Lower leg skin (tissue), 4 donors: ENCODE measurements around the gene CCNJL. TPM values are rescaled to one million over a fixed set of nuclear protein-coding genes. Genes with fewer than 3 reads are reported as not detected.

Experiments used
- DNase-seq, 2 donors: peaks; one replicate each; pipeline ENCODE4 v3.0.0-alpha.2; 2019; ENCODE audit warnings: low spot score in 2 of 2
- H3K4me3 ChIP-seq: fragments of 200-600 bp; sonication (generic); 2 replicates; pipeline ENCODE4 v1.5.1; 2017; ENCODE audit warnings: mild to moderate bottlenecking, low read depth; ENCODE audit not compliant: poor library complexity, severe bottlenecking
- POLR2A ChIP-seq, 2 donors: fragments of 450-650 bp; IDR thresholded peaks; one replicate each; pipeline ENCODE4 v1.6.1; 2016 to 2017; ENCODE audit warnings: antibody characterized with exemption in 2 of 2, mild to moderate bottlenecking in 1 of 2, moderate library complexity in 1 of 2
- WGBS, 2 donors: methylation state at CpG; one replicate each; pipeline ENCODE4 v1.1.5; 2018; 5-methylcytosine and 5-hydroxymethylcytosine counted together
- intact Hi-C: fragments of 100-400 bp; cut with DNase I; formaldehyde crosslinking; loops from one replicate; pipeline ENCODE4 v1.15.0; 2023; ENCODE audit warnings: low total_unique reads
- total RNA-seq, 4 donors: library from RNA; depleted of rRNA; stranded (reverse); fragments of >200 nt; gene quantifications; one replicate each; pipeline ENCODE4 v1.1.0, GENCODE V29; 2016
- TF ChIP-seq, protein P1 (sequence below), 3 donors: fragments of 450-650 bp; IDR thresholded peaks; one replicate each; pipeline ENCODE4 v1.5.1; 2016; ENCODE audit warnings: antibody characterized with exemption in 3 of 3, mild to moderate bottlenecking in 3 of 3, moderate library complexity in 2 of 3

CCNJL gene
- total RNA-seq, 4 donors from 2014 or later, result 0.08 to 0.34 (median 0.22) TPM

DNA sequence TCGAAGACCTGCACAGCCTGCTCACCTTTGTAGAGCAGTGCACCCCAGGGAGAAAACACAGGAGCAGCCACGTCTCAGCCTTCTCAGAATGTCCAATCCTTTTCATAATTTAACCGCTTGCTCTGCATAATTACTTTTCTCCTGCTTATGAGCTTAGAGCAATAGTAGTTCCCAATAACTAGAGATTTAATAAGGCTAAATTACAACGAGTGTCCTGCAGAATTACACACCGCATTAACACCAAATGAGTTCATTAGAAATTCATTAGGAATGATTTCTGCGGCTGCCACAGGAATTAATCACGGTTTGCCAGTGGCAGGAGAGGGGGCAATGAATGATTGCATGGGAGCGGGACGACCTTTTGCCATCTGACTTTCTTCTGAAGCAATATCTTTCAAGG lies 101.8 kb downstream of the CCNJL start:
- intact Hi-C loops, result no loop called here
- DNase-seq, result no peak
- no peak for TF ChIP-seq POLR2A (IDR thresholded peaks at IDR 0.05)
- TF ChIP-seq, protein P1, sequence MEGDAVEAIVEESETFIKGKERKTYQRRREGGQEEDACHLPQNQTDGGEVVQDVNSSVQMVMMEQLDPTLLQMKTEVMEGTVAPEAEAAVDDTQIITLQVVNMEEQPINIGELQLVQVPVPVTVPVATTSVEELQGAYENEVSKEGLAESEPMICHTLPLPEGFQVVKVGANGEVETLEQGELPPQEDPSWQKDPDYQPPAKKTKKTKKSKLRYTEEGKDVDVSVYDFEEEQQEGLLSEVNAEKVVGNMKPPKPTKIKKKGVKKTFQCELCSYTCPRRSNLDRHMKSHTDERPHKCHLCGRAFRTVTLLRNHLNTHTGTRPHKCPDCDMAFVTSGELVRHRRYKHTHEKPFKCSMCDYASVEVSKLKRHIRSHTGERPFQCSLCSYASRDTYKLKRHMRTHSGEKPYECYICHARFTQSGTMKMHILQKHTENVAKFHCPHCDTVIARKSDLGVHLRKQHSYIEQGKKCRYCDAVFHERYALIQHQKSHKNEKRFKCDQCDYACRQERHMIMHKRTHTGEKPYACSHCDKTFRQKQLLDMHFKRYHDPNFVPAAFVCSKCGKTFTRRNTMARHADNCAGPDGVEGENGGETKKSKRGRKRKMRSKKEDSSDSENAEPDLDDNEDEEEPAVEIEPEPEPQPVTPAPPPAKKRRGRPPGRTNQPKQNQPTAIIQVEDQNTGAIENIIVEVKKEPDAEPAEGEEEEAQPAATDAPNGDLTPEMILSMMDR (IDR thresholded peaks at IDR 0.05), result no peak
- 84 to 87% methylated on average over 9 of the region's 9 CpGs for WGBS, 2 donors
- no peak overlapping the region for H3K4me3 ChIP-seq

DNA sequence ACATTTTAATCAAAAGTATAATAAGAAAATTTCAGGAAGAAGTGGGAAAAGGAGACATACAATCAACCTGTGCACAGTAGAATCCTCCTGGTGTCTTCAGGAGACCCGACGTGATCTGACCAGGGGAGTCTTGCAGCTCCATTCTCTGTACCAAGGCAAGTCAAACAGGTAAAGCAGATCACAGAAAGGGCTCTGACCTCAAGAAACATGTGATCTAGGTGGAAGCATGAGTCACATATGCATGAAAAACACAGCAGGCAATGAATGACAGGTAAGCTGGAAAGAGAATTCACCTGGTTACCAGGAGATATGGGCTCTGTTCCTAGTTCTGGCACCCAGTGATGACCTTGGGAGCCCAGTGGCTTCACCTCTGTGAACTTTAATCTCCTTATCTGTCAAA lies 102.4 kb downstream of the CCNJL start:
- intact Hi-C loops, result no loop called here
- WGBS, 2 donors, result 53 to 55% methylated on average over 2 of the region's 2 CpGs
- no peak overlapping the region for H3K4me3 ChIP-seq
- DNase-seq, result no peak
- no peak for TF ChIP-seq POLR2A (IDR thresholded peaks at IDR 0.05)
- TF ChIP-seq, protein P1 (IDR thresholded peaks at IDR 0.05), result no peak

DNA sequence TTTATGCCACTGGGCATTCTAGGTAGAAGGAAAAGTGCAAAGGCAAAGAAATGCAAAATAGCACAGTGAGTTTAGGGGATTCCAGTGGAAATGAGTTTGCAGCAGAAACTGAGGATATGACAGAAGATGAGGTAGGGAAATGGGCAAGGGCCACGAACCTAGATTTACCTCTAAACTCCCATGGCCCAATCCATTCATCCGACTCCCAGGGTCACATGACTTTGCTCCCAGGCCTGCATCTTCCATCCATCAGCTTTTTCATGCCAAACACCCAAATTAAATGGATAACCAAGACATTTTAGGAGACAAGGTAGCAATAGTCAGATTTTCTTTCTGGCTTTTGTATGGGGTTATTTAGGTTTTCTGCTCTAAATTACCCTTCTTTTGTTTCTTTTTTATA lies 105.3 kb downstream of the CCNJL start:
- no peak for DNase-seq
- 80 to 91% methylated on average over 2 of the region's 2 CpGs for WGBS, 2 donors
- H3K4me3 ChIP-seq, result no peak overlapping the region
- no peak for TF ChIP-seq POLR2A (IDR thresholded peaks at IDR 0.05)
- intact Hi-C loops, result no loop called here

Other genes with a start within 250 kb of the CCNJL start
- 10 to 100 TPM; 43.3 to 46.9 (median 46.4) TPM for gene PWWP2A, start 193.1 kb downstream of the CCNJL start, total RNA-seq
- gene FABP6, start 83.1 kb downstream of the CCNJL start, total RNA-seq, result 1 to 10 TPM in 1 of 4 donors, not detected in 3; 1.0 TPM
- gene C1QTNF2, start 58.1 kb upstream of the CCNJL start, total RNA-seq, result under 1 TPM in 2 of 4 donors, not detected in 2; 0.59 to 0.65 TPM
- 1 to 10 TPM; 1.3 to 3.2 (median 2.3) TPM for gene FAM200C, start 87.5 kb upstream of the CCNJL start, total RNA-seq
- 100 to 1,000 TPM in 1 of 4 donors, 10 to 100 TPM in 3; 65.6 to 125 (median 87.5) TPM for gene SLU7, start 106.5 kb upstream of the CCNJL start, total RNA-seq
- 10 to 100 TPM; 31.5 to 46.3 (median 43.0) TPM for gene PTTG1, start 109.3 kb upstream of the CCNJL start, total RNA-seq